NCI-H2196 (cell line): ENCODE results near the gene DLD.
"Not testable (repeated sequence)": the region's sequence is repeated elsewhere in the genome, so short reads cannot be mapped to it uniquely, and the experiment has no call there.

Source experiments
- DNase-seq: peaks from one replicate; lab custom pipeline; 2025; ENCODE audit not compliant: unreplicated experiment; lab: John Stamatoyannopoulos, UW

The DLD gene

DNA sequence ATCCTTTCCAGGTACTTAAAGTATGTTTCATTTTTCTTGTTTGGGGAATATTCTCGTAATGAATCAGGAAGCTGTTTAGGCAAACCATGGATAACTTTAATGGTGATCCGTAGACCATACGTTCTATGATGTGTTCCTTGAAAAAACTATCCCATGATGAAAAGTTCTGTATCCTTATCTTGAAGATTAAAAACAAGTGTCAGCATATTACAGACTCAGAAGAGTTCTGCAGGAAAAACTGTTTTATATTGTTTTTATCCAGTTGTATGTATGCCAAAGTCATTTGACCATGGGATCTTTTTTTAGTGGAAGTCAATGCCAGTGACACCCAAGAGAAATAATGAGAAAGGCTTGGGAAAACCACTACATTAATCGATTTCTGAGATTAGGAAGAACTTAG, 52.0 kb downstream of the DLD start:
- DNase-seq = no peak

DNA sequence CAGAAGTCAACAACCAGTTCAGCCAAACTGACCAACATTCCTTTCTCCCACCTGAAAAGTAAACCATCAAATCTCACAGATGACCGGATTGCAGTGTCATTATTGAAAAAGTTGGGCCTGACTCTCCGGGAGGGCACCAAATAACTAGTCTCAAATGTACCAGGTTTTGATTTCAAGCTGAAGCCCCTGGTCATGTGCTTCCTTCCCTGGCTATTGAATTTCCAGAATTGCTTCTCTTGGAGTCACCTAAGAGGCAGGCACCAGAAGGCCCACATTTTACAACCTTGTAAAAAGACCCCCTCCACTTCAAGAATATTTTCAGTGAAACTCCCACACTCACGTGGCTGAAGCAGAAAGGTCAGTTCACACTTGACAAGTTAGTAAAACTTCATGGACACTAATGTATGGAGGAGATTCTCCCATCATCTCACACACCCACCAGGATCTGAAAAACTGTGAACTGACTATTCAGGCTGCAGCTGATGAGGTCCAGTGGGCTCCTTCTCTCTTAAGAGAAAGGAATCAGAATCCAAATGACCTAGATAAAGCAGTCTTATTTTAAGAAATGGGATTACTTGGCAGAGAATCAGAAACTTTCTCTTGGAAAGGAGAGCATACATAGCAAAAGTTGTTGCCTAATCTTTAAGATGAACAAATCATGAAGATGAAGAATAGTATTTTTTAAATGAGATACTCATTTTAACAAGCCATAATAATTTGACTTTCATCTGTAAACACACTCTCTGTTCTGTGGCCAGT, 53.6 kb downstream of the DLD start:
- DNase-seq = no peak

DNA sequence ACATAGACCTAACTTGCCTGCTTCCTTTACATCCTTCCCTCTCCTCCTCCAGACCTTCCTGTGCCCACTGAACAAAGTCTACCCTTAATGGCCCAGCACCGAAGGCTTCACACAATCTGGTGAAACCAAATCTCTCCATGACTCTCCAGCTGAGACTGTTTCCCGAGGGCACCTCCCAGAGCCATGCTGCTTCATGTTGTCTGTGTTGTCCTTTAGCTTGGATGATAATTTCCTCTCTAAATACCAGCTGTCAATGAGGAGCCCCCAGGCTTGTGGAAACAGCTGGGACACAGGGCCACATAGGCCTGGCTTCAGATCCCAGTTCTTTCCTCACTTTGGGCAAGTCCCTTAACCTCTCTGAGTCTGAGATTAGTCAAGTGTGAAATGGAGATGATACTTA, 54.3 kb downstream of the DLD start:
- no peak for DNase-seq

DNA sequence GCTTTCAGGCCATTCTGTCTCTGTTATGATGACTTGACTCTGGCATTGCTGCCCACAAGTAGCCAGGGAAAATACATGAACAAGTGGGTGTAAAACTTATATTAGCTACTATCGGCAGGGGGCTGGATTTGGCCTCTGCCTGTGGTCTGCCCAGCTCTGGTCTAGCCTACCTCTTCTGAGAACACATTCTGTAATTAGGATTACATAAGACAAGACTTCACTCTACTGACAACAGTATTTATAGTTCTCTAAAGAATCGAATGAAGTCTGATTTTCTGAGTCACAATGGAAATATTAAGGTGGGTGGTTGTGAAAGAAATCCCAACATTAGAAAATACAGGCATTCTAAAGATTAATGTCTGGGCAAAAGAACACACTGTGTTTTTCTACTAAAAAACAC, 55.5 kb downstream of the DLD start:
- DNase-seq = no peak

DNA sequence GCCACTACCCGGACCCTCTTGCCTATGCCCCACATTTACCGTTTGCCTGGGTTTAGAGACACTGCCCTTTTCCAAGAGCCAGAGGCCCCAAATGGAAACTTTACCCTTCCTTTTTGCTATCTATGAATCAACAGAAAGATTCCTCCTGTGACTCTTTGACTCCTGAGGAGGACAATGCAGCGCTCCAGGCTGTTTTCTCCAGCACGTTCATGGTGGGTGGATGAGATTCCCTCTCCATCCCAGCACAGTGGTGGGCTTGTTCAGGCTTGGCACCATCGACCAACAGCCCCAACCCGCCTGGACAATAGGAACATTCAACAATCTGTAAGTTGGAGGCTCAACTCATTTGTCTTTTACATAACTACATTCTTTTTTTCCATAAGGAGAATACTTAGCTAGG, 55.9 kb downstream of the DLD start:
- DNase-seq = no peak

DNA sequence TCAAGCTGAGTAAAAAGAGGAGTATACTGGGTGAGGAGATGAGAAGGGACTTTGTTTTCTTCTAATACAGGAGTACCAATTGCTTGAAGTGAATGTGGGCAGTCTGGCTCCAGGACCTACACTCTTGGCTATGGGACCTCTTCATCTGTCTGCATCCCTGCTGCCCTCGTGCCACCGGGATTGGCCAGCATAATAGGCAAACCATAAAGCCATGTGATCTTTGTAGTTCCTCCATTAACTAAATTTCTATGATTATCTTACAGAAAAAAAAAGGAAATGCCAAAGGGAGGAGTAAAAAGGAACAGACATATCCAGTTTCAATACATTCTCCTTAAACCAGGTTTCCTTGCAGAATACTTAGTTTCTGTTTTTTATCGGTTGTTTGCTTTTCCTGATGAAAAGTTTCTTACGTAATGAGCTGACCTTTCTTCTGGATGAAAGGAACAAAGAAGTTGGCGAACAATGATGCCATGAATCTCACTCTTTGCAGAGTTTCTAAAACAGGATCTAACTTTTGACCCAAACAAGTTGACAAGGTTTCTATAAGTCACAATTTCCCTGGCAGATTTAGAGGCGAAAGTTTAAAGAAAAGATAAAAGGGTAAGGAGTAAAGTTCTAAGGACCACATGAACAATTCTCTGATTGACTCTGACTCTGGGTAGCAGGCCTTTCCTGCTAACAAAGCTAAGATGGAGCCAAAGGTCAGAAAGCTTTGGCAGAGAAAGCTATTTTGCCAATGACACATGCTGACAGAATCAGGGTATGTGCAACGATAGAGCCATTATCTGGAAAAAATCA, 57.9 kb downstream of the DLD start:
- DNase-seq = peak; percentile 16

DNA sequence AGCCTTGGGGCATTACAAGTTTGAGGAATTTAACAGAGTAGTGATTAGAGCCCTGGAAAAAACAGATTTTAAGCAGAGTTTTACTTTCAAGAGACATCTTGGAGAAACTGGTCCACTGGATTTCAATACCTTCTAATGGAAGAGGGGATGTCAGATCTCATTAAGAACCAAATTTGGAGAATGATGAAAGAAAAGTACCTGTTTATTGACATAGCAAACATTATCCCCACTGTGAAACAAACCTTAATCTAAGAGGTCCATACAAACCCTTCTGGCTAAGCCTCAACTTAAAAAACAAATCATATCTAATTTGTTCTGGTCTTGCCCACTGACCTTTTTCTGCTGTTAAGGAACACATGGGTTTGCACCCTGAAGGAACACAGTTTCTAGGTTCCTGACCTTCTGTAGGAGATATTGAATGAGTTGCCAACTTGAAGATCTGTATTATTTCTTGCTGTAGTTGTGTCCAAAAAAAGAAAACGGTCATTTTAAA, 58.5 kb downstream of the DLD start:
- DNase-seq = no peak

DNA sequence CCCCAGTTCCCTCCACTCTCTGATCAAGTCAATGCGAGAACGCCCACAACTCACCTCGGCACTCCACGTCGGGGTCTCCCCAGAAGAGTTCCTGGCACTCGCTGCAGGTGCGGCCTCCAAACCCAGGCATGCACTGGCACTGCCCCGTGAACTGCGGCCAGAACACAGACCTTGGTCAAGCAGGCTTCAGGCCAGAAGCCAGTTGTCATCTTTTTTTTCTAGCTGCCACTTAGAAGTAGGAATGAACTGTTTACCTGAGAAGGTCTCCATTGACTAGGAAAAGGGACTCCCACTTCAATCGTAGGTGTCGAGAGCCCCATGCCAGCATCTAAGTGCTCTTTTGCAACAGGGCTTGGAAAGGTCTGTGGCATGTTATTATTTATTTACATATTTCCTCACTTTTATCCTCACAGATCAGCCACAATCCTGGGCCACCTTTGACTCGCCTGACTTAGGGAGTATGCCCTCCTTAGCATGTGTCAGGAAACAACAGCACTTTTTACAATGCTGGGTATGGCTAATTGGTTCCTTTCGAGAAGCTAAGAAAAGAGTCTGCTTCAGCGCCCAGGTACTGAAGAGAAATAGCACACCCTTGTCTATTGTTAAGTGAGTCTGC, 60.3 kb downstream of the DLD start:
- no peak for DNase-seq

DNA sequence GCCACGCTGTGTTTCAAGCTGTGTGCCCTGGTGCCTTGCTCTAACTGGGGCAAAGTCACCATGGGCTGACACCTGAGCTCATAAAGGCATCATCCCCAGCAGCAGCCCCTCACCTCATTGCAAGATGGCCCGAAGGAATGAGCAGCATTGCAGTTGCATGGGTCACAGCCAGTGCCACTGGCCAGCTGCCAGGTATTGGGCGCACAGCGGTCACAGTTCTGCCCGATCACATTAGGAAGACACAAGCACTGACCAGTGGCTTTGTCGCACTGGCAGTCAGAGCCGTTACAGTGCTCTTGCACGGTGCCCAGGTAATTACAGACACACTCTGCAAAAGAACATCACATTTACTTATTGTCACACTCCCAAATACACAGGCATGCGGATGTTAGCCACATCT, 60.9 kb downstream of the DLD start:
- no peak for DNase-seq

DNA sequence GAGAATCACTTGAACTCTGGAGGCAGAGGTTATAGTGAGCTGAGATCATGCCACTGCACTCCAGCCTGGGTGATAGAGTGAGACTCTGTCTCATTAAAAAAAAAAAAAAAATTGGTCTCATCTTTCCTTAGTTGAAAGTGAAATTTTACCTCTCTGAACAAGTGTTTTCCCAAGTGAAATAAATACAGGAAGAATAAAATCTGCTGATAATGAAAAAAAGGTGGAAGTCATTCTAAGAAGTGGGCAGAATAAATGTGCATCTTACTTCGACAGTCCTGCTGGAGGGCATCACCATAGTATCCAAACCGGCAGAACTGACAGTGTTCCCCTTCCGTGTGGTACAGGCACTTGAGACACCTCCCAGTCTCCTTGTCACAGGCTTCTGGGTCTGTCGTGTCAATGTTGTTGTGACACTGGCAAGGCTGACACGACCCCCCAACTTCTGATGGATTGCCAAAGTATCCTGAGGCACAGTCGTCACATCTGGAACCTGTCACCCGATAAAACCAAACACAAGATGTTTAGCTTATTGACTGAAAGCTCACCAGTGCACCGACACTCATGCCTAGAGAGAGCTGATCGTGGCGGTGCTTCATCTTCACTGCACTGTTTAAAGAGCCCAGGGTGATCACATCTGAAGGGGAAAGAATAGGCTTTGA, 62.4 kb downstream of the DLD start:
- DNase-seq = no peak

DNA sequence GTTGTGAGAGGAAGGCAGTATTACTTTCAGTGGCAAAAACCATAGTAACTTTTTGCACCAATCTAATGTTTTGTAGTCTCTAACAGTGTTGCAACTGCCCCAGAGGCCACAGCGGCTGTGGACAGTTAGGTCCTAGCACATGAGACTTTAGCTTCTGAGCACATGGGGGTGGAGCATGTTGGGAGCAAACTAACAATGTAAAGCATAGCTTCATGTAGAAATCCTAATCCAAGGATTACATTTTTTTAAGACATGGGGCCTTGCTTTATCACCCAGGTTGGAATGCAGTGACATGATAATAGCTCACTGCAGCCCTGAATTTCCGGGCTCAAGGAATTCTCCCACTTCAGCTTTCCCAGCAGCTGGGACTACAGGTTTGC, 62.9 kb downstream of the DLD start:
- DNase-seq = no peak

DNA sequence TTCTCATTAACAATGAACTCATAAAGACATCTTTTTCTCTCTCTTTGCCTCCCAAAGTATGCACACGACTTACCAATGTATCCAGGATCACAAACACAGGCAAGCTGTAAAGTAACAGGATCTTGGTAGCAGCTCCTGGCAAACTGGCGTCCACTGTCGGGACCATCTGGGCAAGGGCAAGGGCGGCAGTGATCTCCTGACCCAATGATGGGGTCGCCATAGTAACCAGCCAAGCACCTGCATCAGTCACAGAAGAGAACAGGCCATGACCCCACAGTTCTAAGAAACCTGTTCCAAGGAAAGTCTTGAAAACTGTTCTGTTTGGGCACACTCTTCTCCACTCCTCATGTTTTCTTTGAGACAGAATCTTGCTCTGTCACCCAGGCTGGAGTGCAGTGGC, 64.4 kb downstream of the DLD start:
- no peak for DNase-seq

DNA sequence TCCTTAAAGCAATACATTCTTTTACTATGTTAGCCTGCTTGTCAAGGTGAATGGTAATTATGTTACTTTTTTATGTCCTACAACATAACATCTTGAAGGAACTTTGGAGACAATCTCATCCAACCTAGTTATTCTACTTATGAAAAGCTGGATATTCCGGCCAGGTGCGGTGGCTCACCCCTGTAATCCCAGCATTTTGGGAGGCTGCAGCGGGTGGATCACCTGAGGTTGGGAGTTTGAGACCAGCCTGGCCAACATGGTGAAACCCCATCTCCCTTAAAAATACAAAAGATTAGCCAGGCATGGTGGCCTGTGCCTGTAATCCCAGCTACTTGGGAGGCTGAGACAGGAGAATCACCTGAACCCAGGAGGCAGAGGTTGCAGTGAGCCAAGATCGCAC, 66.0 kb downstream of the DLD start:
- DNase-seq = not testable (repeated sequence)

DNA sequence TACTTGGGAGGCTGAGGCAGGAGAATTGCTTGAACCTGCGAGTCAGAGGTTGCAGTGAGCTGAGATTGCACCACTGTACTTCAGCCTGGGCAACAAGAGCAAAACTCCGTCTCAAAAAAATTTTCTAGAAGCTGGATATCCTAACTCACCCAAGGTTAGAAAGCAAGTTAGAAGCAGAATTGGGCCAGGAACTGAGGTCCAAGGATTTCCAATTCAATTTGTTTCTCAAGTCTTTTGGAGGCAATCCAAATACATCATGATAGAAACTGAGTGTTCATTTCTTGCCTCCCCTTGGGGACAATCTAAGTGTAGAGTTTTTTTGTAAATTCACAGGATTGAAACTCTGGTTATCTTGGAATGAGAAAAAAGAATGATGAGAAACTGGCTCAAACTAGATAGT, 66.5 kb downstream of the DLD start:
- DNase-seq = no peak

DNA sequence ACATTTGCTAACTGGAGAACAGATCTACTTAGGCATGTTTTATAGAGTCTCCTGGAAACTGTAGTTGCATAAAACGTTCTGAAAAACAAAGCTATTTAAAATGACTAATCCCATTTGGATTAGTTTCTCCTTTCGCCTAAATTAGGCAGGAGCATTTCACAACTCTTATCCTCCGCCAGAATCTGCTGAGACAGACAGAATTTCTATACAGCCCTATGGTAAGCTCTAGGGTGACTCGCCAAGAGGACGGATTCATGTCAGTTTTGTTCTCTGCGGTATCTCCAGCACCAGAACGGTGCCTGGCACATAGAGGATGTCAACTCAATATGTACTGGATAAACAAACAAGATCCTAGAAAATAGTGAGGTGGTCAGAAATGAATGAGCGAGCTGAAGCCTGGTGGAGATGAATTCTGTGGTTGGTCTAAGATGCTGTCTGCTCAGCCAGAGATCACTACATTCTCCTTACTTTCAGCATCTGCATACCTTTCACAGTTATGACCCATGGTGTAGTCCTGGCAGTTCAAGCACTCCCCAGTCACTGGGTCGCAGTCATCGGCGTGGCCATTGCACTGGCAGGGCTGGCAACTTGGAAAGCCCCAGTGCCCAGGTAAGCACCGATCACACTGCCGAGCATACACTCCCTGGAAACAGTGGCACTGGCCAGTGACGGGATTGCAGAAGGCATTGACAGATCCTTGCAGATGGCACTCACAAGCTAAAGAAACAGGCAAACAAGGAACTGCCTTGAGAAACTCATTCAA, 68.0 kb downstream of the DLD start:
- DNase-seq = no peak

DNA sequence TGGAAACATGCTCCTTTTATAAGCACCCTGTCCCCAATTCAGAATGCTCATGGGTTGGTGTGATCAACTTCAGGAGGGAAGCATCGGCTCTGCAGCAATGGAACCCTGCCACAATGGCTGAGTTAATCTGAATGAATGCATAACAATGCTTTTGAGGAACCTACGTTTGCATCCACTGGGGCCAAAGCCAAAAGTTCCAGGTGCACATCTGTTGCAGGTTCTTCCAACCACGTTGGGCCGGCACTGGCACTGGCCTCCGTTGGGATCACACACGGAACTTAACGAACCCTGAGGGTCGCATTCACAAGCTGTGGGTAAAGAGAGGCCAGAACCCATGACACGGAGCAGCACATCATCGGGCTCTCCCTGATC, 68.5 kb downstream of the DLD start:
- DNase-seq = no peak

DNA sequence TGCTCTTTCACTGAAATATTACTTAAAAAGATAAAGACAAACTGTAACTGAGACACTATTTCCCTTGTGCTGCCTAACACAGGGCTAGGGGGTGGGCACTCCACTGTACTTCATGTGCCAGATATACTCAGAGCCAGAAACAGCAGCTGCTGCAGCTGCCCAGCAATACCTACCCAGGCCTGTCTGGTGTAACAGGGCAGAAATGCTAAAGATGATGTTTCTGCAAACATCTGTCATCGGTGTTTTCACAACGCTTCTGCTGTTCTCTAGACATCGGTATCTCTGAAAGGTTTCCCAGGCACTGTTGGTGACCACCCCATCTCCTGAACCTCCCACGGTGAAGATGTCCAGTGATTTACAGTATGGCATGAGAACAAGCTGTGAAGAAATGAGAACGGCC, 69.3 kb downstream of the DLD start:
- DNase-seq = peak; percentile 33

DNA sequence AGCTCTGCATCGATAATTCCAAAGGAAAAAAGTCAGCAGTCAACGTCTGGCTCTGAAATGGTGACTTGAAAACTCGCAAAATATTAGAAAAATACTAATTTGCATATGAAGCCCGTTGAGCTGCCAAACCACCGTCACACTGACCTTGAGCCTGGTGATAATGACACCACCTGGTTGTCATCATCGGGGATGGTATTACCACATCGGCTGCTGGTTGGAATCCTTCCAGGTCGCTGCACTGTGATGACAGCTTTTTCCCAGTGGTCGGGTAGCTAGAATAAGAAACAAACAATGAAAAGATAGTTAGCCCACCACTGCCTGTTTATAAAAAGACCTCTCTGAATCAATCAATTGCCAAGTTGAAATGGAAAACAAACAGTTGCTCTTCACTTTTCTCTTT, 70.4 kb downstream of the DLD start:
- peak; percentile 30 for DNase-seq

DNA sequence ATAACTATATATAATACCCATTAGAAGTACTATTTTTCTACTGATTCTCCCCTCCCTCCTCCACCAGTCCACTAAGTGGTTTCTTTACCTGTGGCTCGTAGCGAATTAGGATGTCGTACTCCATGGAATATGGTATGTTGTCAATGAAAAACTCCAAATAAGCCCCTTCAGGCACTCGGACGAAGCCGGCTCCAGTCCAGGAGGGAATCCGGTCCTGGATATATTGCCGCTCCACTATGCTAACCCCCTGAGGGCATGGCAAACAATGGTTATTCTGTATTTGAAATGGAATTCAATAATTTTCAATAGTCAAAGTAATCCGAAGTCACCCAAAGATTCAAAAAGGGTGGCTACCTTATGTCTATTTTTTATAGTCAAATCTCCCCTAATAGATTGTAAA, 71.8 kb downstream of the DLD start:
- no peak for DNase-seq

DNA sequence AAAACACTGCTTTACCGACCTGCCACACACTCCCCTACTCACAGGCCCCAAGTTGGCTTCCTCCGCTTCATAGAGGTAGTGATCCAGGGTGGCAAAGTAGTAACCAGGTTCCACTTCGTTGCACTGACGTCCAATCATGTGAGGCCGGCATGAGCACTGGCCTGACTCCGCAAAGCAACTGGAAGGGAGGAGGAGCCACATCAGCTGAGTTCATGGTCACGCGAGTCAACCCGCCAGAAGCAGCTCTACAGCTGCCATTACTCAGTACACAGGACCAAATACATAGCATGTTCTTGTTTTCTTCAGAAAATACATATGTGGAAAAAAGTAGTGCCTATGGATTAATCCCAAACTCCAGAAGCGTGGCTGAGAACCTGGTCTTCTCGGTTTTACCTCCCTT, 73.5 kb downstream of the DLD start:
- DNase-seq = no peak

DNA sequence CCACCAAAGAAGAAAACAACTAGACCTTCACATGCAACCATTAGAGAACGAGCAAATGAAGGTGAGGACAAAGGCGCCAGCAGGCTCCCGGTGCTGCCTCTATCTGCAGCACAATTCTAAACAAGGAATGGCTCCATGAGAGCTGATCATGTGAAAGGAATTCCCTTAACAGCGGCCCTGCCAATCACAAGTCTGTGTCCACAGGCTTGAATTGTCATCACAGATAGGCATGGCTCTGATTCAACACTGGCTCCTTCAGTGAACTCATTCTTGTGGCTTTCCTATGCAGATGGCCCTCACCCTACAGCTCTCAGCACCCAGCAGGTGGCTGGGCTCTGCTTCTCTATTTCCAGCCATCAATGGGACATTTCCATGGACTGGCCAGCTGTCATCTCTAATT, 75.7 kb downstream of the DLD start:
- DNase-seq = peak; percentile 66
